Testis (tissue), 2 donors: ENCODE measurements around the gene TMEM61.

Experiments used
- POLR2A ChIP-seq: fragments of 450-650 bp; IDR thresholded peaks from one replicate; pipeline ENCODE4 v1.6.1; 2017; ENCODE audit warnings: antibody characterized with exemption, mild to moderate bottlenecking, moderate library complexity
- TF ChIP-seq, protein P1 (sequence below), 3 experiments: fragments of 450-650 bp in 2 of 3; fragments of 200-600 bp in 1 of 3; sonication (generic) in 1 of 3; IDR thresholded peaks; one replicate each; pipeline ENCODE4 v1.5.1; 2016 to 2019; ENCODE audit warnings: antibody characterized with exemption in 3 of 3, mild to moderate bottlenecking in 2 of 3, moderate library complexity in 1 of 3

DNA sequence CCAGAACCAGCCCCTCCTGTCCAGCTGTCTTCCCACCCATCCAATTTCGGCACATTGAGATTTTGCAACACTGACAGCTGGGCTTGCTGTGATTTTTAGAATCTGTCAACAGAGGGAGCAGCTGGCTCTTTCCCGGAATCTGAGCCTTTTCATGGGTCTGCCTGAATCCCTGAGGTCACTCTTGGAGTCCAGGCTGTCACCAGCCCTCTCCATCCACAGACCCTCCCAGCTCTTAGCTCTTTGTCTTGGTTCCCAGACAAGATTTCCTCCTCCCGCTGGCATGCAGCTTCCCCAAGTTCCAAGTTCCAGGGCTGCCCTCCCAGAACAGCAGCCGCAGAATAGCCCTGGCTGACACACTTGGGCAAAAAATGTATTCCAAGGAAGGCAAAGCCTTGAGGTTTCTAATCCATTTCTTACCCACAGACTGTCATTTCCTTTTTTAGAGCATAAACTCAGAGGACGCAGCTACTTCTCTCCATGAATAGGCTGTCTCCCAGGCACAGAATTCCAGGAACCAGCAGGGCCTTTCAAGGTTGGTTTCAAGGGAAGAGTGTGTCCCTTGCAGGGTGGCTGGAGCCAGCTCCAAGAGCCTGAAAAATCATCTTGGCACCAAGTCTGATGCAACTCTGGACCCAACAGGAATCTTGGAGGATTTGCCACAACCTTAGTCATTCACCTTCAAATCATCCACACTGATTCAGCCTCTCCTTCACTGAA is 7.1 kb upstream of the TMEM61 start:
- TF ChIP-seq, protein P1, sequence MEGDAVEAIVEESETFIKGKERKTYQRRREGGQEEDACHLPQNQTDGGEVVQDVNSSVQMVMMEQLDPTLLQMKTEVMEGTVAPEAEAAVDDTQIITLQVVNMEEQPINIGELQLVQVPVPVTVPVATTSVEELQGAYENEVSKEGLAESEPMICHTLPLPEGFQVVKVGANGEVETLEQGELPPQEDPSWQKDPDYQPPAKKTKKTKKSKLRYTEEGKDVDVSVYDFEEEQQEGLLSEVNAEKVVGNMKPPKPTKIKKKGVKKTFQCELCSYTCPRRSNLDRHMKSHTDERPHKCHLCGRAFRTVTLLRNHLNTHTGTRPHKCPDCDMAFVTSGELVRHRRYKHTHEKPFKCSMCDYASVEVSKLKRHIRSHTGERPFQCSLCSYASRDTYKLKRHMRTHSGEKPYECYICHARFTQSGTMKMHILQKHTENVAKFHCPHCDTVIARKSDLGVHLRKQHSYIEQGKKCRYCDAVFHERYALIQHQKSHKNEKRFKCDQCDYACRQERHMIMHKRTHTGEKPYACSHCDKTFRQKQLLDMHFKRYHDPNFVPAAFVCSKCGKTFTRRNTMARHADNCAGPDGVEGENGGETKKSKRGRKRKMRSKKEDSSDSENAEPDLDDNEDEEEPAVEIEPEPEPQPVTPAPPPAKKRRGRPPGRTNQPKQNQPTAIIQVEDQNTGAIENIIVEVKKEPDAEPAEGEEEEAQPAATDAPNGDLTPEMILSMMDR (IDR thresholded peaks at IDR 0.05): peak in 1 of 3 experiments; percentile 48
- no peak for TF ChIP-seq POLR2A
